GM19468 (cell line): ENCODE data around the gene MYD88.
A peak's percentile ranks its signal among the peaks of the same experiment; 100 is the strongest.

ENCODE experiments used
- ATAC-seq: cut with Tn5 transposase; IDR thresholded peaks from one replicate; pipeline ENCODE4 v1.9.1; 2021; ENCODE audit warnings: mild to moderate bottlenecking, moderate library complexity, moderate number of reproducible peaks; ENCODE audit not compliant: unreplicated experiment; ENCODE audit errors: extremely low read depth

MYD88 gene

GRCh38 chr3:38138349-38139190, at the start of gene MYD88:
MYD88 (plus strand) TSS chr3:38138661; CDS start chr3:38138701, 40 bp downstream.
- peak; percentile 37 for ATAC-seq

- ATAC-seq = no peak
Observed at GRCh38 chr3:38089163-38089562, 49.3 kb upstream of the MYD88 start.

- no peak for ATAC-seq
Observed at GRCh38 chr3:38090453-38090852, 48.0 kb upstream of the MYD88 start.

- ATAC-seq = no peak
Observed at GRCh38 chr3:38094999-38095398, 43.5 kb upstream of the MYD88 start.

- ATAC-seq = no peak
Observed at GRCh38 chr3:38095669-38096483, 42.6 kb upstream of the MYD88 start.

GRCh38 chr3:38097446-38098375, 40.8 kb upstream of the MYD88 start:
- ATAC-seq = no peak

- ATAC-seq = no peak
Observed at GRCh38 chr3:38098376-38098723, 40.1 kb upstream of the MYD88 start.

GRCh38 chr3:38099518-38099917, 38.9 kb upstream of the MYD88 start:
- no peak for ATAC-seq

GRCh38 chr3:38100498-38100897, 38.0 kb upstream of the MYD88 start:
- no peak for ATAC-seq

- ATAC-seq = no peak
Observed at GRCh38 chr3:38101811-38102443, 36.5 kb upstream of the MYD88 start.

- no peak for ATAC-seq
Observed at GRCh38 chr3:38102444-38102814, 36.0 kb upstream of the MYD88 start.

GRCh38 chr3:38105525-38105924, 32.9 kb upstream of the MYD88 start:
- no peak for ATAC-seq

- ATAC-seq = no peak
Observed at GRCh38 chr3:38107911-38108648, 30.4 kb upstream of the MYD88 start.

GRCh38 chr3:38108649-38109579, 29.5 kb upstream of the MYD88 start:
- ATAC-seq = no peak

- ATAC-seq = no peak
Observed at GRCh38 chr3:38109580-38110313, 28.7 kb upstream of the MYD88 start.

GRCh38 chr3:38110314-38111050, 28.0 kb upstream of the MYD88 start:
- no peak for ATAC-seq

GRCh38 chr3:38111201-38111600, 27.3 kb upstream of the MYD88 start:
- ATAC-seq = no peak
